SK-N-SH treated with all-trans-retinoic acid at 6 μM for 48 hours (cell line): ENCODE measurements around the gene SLC51A.

Experiments
- ARNTL ChIP-seq: fragments of 450-650 bp; formaldehyde crosslinking; IDR thresholded peaks from 2 replicates; pipeline ENCODE4 v1.5.0; 2020; ENCODE audit warnings: low read depth, mild to moderate bottlenecking, moderate library complexity, borderline replicate concordance
- ISL1 ChIP-seq: fragments of 250-450 bp; sonication (Bioruptor Pico); IDR thresholded peaks from 2 replicates; pipeline ENCODE4 v2.1.2; 2022; ENCODE audit warnings: mild to moderate bottlenecking, moderate library complexity
- PPARA ChIP-seq: fragments of 250-450 bp; sonication (Bioruptor Pico); IDR thresholded peaks from 2 replicates; pipeline ENCODE4 v1.5.0; 2020; ENCODE audit warnings: mild to moderate bottlenecking, borderline replicate concordance
- RARB ChIP-seq: fragments of 250-450 bp; sonication (Bioruptor Pico); IDR thresholded peaks from 2 replicates; pipeline ENCODE4 v1.8.0; 2021; ENCODE audit warnings: mild to moderate bottlenecking, moderate library complexity
- TOX ChIP-seq: fragments of 250-450 bp; sonication (Bioruptor Pico); IDR thresholded peaks from 2 replicates; pipeline ENCODE4 v1.8.0; 2021; ENCODE audit warnings: mild to moderate bottlenecking, moderate library complexity, borderline replicate concordance
- ZFP3 ChIP-seq: fragments of 250-450 bp; sonication (Bioruptor Pico); IDR thresholded peaks from 2 replicates; pipeline ENCODE4 v1.5.0; 2020; ENCODE audit warnings: mild to moderate bottlenecking, moderate library complexity
- ZNF565 ChIP-seq: fragments of 450-650 bp; formaldehyde crosslinking; conservative IDR thresholded peaks from 2 replicates; pipeline ENCODE4 v1.5.0; 2020; ENCODE audit warnings: low read depth, mild to moderate bottlenecking, moderate library complexity
- TF ChIP-seq, protein P1 (sequence below): fragments of 250-450 bp; sonication (Bioruptor Pico); IDR thresholded peaks from 2 replicates; pipeline ENCODE4 v1.5.1; 2020; ENCODE audit warnings: low read depth, mild to moderate bottlenecking, moderate library complexity

DNA sequence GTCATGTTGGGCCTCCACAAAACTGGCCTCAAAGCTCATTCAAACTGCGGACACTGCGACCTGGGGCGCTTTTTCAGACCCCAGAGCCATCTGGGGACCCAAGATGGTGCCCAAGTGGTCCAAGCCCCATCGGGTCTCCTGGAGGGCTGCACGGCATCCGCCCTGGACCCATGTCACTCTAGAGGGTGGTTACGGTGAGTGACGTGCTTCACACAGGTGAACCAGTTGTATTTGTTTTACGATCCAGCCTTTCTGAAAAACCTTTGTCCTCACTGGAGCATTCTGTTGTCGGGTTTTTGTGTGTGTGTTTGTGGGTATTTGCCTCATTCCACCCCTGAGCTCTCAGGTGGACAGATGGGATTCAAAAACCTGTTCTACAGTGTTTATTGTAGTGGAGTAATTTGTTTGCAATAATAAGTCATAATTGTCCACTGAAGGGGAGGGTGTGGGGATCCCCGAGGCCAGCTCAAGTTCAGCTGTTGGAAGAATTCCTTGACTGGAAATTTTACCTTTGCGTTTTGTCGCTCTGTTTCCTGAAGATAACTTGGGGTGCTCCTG, 1.9 kb downstream of the SLC51A start:
- TF ChIP-seq RARB (CRISPR knock-in tag), result no peak
- no peak for TF ChIP-seq ARNTL (CRISPR knock-in tag)
- TF ChIP-seq PPARA (CRISPR knock-in tag), result no peak
- TF ChIP-seq TOX, result no peak
- TF ChIP-seq, protein P1, sequence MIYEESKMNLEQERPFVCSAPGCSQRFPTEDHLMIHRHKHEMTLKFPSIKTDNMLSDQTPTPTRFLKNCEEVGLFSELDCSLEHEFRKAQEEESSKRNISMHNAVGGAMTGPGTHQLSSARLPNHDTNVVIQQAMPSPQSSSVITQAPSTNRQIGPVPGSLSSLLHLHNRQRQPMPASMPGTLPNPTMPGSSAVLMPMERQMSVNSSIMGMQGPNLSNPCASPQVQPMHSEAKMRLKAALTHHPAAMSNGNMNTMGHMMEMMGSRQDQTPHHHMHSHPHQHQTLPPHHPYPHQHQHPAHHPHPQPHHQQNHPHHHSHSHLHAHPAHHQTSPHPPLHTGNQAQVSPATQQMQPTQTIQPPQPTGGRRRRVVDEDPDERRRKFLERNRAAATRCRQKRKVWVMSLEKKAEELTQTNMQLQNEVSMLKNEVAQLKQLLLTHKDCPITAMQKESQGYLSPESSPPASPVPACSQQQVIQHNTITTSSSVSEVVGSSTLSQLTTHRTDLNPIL (CRISPR knock-in tag), result no peak
- no peak for TF ChIP-seq ISL1 (CRISPR knock-in tag)
- TF ChIP-seq ZFP3 (CRISPR knock-in tag), result no peak
- TF ChIP-seq ZNF565, result no peak
